ENCODE data around the gene SMARCA4. TPM values are rescaled to one million over a fixed set of nuclear protein-coding genes. Genes with fewer than 3 reads are reported as not detected.
"Not testable (repeated sequence)": the region's sequence is repeated elsewhere in the genome, so short reads cannot be mapped to it uniquely, and the experiment has no call there.

SMARCA4 gene
- total RNA-seq, 1 donor from 2014 or later, result 77.8 TPM

- DNase-seq (ENCODE audit: low spot score); intact Hi-C loops (cut with DNase I); ATAC-seq: not testable (repeated sequence)
Observed at GRCh38 chr19:11103667-11104066, 142.8 kb downstream of the SMARCA4 start.

- intact Hi-C loops (cut with DNase I), result no loop called here
- DNase-seq (ENCODE audit: low spot score) (no peak), ATAC-seq (no peak)
Observed at GRCh38 chr19:11105014-11105636, 144.3 kb downstream of the SMARCA4 start.

DNA sequence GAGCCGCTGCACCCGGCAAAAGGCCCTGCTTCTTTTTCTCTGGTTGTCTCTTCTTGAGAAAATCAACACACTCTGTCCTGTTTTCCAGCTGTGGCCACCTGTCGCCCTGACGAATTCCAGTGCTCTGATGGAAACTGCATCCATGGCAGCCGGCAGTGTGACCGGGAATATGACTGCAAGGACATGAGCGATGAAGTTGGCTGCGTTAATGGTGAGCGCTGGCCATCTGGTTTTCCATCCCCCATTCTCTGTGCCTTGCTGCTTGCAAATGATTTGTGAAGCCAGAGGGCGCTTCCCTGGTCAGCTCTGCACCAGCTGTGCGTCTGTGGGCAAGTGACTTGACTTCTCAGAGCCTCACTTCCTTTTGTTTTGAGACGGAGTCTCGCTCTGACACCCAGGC is 145.6 kb downstream of the SMARCA4 start:
- ATAC-seq, result no peak
- intact Hi-C loops (cut with DNase I), result no loop called here
- DNase-seq (ENCODE audit: low spot score), result no peak

GRCh38 chr19:11108746-11109145 is 147.9 kb downstream of the SMARCA4 start:
- intact Hi-C loops (cut with DNase I), result no loop called here

DNA sequence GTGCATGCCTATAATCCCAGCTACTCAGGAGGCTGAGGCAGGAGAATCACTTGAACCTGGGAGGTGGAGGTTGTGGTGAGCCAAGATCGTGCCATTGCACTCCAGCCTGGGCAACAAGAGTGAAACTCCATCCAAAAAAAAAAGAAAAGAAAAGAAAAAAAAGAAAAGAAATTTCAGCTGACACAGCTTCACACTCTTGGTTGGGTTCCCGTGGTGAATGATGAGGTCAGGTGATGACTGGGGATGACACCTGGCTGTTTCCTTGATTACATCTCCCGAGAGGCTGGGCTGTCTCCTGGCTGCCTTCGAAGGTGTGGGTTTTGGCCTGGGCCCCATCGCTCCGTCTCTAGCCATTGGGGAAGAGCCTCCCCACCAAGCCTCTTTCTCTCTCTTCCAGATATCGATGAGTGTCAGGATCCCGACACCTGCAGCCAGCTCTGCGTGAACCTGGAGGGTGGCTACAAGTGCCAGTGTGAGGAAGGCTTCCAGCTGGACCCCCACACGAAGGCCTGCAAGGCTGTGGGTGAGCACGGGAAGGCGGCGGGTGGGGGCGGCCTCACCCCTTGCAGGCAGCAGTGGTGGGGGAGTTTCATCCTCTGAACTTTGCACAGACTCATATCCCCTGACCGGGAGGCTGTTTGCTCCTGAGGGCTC is 150.4 kb downstream of the SMARCA4 start:
- ATAC-seq (no peak), DNase-seq (ENCODE audit: low spot score) (no peak)
- intact Hi-C loops (cut with DNase I), result no loop called here

More at GRCh38 chr19:11108746-11109145, 147.9 kb downstream of the SMARCA4 start:
- no peak for ATAC-seq
- DNase-seq (ENCODE audit: low spot score), result no peak

DNA sequence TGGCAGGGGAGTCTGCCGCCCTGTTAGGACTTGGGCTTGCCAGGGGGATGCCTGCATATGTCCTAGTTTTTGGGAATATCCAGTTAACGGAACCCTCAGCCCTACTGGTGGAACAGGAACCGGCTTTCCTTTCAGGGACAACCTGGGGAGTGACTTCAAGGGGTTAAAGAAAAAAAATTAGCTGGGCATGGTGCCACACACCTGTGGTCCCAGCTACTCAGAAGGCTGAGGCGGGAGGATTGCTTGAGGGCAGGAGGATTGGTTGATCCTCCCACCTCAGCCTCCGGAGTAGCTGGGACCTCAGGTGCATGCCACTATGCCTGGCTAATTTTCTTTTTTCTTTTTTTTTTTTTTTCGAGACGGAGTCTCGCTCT is 150.9 kb downstream of the SMARCA4 start:
- DNase-seq (ENCODE audit: low spot score) (no peak), ATAC-seq (no peak)
- intact Hi-C loops (cut with DNase I), result no loop called here

Other genes starting within 250 kb of the SMARCA4 start
- gene DNM2, start 243.0 kb upstream of the SMARCA4 start, total RNA-seq, result 136 TPM
- gene TMED1, start 124.8 kb upstream of the SMARCA4 start, total RNA-seq, result 20.0 TPM
- gene C19orf38, start 112.6 kb upstream of the SMARCA4 start, total RNA-seq, result 2.7 TPM
- 33.3 TPM for gene CARM1, start 89.5 kb upstream of the SMARCA4 start, total RNA-seq
- gene YIPF2, start 32.4 kb upstream of the SMARCA4 start, total RNA-seq, result 33.1 TPM
- gene TIMM29, start 32.2 kb upstream of the SMARCA4 start, total RNA-seq, result 14.4 TPM
- 155 TPM for gene LDLR, start 128.4 kb downstream of the SMARCA4 start, total RNA-seq
- 1.3 TPM for gene SPC24, start 194.8 kb downstream of the SMARCA4 start, total RNA-seq
- 296 TPM for gene KANK2, start 236.5 kb downstream of the SMARCA4 start, total RNA-seq

Data from sciatic nerve (tissue), 2 donors.